ENCODE measurements around the gene SLC6A18. TPM values are rescaled to one million over a fixed set of nuclear protein-coding genes. Genes with fewer than 3 reads are reported as not detected.
"Not testable (repeated sequence)": the region's sequence is repeated elsewhere in the genome, so short reads cannot be mapped to it uniquely, and the experiment has no call there.

SLC6A18 gene
- total and polyA plus RNA-seq, 2 of the 4 experiments (the other 2 are of a cell fraction) = not detected

GRCh38 chr5:1275397-1276391 lies 50.5 kb downstream of the SLC6A18 start:
- H2AK9ac ChIP-seq (replicated peaks; ENCODE audit: low read depth, low read length, poor library complexity); BruUV-seq (replicated peaks); DNase-seq; H2BK120ac ChIP-seq (ENCODE audit: low read depth, low read length); H3K79me1 ChIP-seq (ENCODE audit: low read depth in 1 of 2, low read length in 2 of 2); H4K20me1 ChIP-seq (ENCODE audit: insufficient read depth, low read length); H3K56ac ChIP-seq (ENCODE audit: extremely low read depth, insufficient read depth, low read length); CTCF ChIA-PET; H3K4ac ChIP-seq (ENCODE audit: low read depth, low read length); H3K27ac ChIP-seq (ENCODE audit: insufficient read depth, low read length); H3K18ac ChIP-seq (ENCODE audit: low read depth, low read length); H3K9me1 ChIP-seq (ENCODE audit: insufficient read depth, low read length); ATAC-seq (ENCODE audit: low read depth); dilution Hi-C loops (cut with HindIII; ENCODE audit: low sequenced_read_pairs, unreplicated experiment); H3K23ac ChIP-seq (ENCODE audit: low read depth, low read length); H3K36me3 ChIP-seq (ENCODE audit: control insufficient read depth, insufficient read depth, low read length); H3K4me2 ChIP-seq (ENCODE audit: low read depth, low read length); H3K4me1 ChIP-seq (ENCODE audit: control insufficient read depth, insufficient read depth, low read length); H2BK15ac ChIP-seq (ENCODE audit: low read depth, low read length); H2AFZ ChIP-seq (replicated peaks; ENCODE audit: low read length, poor library complexity); in situ Hi-C loops (cut with MboI; ENCODE audit: low sequenced_read_pairs); H2AK5ac ChIP-seq (ENCODE audit: low read depth, low read length); intact Hi-C loops (cut with micrococcal nuclease); H4K91ac ChIP-seq (ENCODE audit: insufficient read depth, low read depth, low read length); H2BK5ac ChIP-seq (ENCODE audit: low read depth, low read length, poor library complexity, severe bottlenecking); H4K8ac ChIP-seq (ENCODE audit: low read depth in 2 of 2, low read length in 2 of 2); H3K27me3 ChIP-seq (ENCODE audit: control insufficient read depth, insufficient read depth, low read length); H4K5ac ChIP-seq (ENCODE audit: low read depth, low read length); H3K9ac ChIP-seq (ENCODE audit: low read depth, low read length); H3K14ac ChIP-seq (replicated peaks; ENCODE audit: low read depth, low read length); H2BK20ac ChIP-seq (ENCODE audit: low read depth, low read length); H3K4me3 ChIP-seq (ENCODE audit: insufficient read depth, low read depth, low read length); POLR2A ChIA-PET (ENCODE audit: unreplicated experiment): not testable (repeated sequence)
- 38% methylated on average over 1 of the region's 10 CpGs; no CpG with 5 or more reads in 1 of the 2 experiments for WGBS, 2 experiments (ENCODE audit: extremely low coverage in 2 of 2, insufficient read length in 1 of 2)
- peaks cover 38% of the 10 kb centered on the region for H3K9me3 ChIP-seq (ENCODE audit: control insufficient read depth, insufficient read depth, low read length)
